NCI-H146 treated with DMSO at 0.1 percent for 48 hours (cell line): ENCODE measurements around the gene L3MBTL1.

Experiments used
- DNase-seq: peaks from one replicate; lab custom pipeline; 2025; ENCODE audit not compliant: unreplicated experiment; lab: John Stamatoyannopoulos, UW

Gene L3MBTL1

DNA sequence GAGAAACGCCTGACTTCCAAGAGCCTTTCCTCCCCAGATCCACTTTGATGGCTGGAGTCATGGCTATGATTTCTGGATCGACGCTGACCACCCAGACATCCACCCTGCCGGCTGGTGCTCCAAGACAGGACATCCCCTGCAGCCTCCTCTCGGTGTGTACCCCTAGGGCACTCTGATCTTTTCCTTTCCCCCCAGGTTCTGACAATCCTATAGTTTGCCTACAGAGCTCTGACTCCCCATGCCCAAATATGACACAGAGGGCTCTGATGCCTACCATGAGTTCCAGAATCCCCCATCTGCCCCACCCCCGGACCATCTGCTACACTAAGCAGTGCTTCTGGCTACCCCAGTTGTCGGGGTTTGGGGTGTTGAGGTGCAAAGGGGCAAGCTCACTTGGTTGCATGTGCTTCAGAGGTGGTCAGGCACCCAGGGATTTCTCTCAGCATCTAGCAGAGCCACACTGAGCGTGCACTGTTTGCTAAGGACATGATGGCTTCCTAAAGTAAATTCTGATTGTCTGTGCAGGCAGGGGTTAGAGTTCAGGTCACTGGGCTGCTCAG, 27.4 kb downstream of the L3MBTL1 start:
- DNase-seq = no peak

DNA sequence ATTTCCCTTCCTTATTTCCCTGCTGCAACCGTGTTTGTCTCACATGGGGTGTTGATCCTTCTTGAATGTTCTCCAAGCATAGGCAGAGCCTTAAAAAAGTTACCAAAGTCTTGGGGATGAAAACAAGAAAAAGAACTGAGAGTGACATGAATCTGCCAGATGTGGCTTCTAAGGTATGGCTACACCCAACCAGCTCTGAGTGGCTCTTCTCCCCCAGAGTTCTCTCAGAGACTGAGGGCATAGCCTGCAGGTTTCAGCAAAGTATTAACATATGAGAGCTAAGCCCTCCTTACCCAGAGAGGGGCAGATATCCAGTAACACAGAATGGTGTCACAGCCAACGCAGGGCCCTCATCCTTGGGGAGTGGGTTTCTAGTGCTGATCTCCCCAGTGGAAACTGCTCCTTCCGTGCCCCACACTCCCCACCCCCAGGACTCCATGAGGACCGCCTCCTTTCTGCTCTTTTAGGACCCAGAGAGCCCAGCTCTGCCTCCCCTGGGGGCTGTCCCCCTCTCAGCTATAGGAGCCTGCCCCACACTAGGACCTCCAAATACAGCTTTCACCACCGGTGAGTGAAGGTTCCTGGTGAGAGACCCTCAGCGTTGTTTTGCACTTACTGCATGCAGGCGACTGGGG, 28.0 kb downstream of the L3MBTL1 start:
- no peak for DNase-seq

GRCh38 chr20:43536041-43536816, 28.7 kb downstream of the L3MBTL1 start:
- no peak for DNase-seq

GRCh38 chr20:43536817-43537440, 29.4 kb downstream of the L3MBTL1 start:
- DNase-seq = no peak

DNA sequence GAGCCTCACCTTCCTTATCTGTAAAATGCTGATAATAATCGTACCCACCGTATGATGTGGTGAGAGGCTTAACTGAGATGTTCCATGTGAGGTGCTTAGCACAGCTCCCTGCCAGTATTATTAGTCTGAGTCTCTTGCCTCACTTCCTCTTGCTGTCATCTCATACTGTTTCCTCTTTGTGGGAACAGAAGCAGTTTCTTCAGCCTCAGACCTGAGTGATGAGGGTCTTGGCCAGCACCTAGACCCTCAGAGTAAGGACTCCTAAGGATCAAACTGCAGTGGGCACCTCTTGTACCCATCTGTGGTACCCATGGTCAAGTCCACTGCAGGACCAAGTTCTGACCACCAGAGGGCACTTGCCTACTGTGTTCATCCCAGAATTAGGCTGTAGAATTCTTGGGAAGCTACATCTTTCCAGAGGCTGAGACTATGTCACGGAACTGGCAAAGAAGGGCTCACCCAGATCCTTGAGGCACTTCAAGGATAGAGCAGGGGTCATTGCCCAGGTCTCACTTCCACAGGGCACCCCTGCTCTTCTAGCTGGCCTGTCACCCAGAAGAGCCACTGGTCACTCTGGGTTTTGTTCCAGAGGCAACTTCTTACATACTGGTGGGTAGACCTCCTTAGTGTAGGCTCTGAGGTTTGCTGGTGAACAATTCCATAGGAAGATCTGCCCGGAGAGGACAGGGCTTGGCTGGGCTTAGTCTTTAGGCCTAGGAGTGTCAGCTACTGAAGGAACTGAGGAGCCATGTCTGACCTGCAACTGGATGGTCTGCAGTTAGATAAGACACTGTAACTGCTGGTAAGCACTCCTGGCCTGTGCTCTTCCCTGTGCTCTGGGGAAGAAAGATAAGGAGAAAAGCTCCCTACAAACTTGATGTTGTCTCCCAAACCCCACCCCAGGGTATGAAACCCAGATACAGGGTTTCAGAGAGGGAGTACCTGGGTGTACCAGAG, 30.7 kb downstream of the L3MBTL1 start:
- DNase-seq = peak; percentile 45

DNA sequence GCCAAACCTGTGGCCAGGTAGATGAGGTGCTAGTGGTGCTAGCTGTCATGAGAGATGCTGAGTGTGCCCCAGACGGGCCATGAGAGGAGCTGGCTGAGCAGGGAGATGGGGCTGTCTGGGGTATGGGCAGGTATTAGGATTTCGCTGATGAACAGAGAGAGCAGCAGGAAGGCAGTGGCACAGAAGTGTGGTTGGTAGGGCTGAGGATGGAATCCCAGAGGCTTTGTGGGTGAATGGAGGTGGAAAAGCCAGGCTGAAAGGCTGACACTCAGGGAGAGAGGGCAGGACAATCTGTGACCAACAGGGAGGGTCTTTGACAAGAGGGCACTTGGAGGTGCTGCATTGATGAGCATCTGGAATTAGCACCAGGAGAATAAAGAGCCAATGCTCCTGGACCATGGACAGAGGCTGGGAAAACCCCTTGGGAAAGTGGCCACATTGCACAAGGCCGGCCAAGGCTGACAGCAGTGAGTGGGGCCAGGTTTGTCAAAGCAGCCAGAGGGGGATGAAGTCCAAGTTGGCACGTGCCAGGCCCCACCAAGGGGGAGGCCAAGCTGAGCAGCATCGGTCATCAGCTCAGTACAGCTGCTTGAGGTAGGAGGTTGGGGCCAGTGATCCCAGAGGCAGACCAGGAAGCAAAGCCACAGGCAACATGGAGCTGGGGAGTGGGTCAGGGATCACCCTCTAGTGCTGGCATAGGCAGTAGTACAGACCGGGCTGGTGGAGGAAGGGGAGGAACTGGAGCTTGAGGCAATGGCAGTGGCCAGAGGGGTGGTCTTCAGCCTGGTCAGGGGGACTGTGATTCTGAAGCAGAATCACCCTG, 31.6 kb downstream of the L3MBTL1 start:
- no peak for DNase-seq

GRCh38 chr20:43539975-43540672, 32.6 kb downstream of the L3MBTL1 start:
- DNase-seq = no peak

DNA sequence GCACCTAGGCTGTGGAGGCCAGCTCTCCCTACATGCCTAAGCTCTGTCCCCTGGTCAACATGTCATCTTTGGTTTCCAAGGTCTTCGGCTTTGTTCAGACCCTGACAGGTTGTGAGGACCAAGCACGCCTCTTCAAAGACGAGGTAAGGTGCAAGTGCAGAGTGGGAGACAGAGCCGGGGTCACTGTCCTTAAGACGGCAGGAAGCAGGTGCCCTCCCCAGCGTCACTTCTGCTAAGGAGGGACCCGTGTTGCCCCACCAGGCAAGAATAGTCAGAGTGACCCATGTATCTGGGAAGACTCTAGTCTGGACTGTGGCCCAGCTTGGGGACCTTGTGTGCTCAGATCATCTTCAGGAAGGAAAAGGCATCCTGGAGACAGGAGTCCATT, 33.2 kb downstream of the L3MBTL1 start:
- DNase-seq = no peak

GRCh38 chr20:43541214-43541613, 33.7 kb downstream of the L3MBTL1 start:
- DNase-seq = no peak

GRCh38 chr20:43542161-43542560, 34.7 kb downstream of the L3MBTL1 start:
- no peak for DNase-seq

DNA sequence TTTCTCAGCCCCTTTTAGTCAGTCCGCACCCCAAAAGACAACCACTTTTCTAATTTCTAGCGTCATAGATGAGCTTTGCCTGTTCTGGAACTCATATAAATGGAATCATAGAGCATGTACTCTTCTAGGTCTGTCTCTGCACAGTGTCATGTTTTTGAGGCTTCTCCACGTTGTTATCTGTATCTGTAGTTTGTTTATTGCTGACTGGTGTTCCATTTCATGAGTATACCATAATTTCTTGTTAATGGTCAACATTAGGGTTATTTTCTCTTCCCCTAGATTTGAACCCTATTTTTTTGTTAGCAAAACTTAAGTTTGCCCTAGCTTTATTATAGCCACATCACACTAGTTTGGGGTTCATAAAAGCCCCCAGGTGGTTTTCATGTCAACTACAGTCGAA, 35.2 kb downstream of the L3MBTL1 start:
- DNase-seq = no peak

GRCh38 chr20:43543138-43543537, 35.6 kb downstream of the L3MBTL1 start:
- no peak for DNase-seq

DNA sequence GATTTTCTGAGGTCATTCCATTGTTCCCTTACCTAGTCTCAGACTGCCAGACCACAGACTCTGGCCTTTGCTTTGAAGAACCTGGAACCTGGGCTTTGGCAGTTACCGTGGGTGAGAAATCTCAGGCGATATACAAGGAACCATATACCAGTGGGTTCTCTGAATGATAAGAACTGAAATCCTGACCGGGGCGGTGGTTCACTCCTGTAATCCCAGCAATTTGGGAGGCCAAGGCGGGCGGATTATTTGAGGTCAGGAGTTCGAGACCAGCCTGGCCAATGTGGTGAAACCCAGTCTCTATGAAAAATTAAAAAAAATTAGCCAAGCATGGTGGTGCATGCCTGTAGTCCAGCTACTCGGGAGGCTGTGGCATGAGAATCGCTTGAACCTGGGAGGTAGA, 37.0 kb downstream of the L3MBTL1 start:
- no peak for DNase-seq

- DNase-seq = no peak
Measured at GRCh38 chr20:43545837-43546578, 38.5 kb downstream of the L3MBTL1 start.

GRCh38 chr20:43548273-43548880, 40.9 kb downstream of the L3MBTL1 start:
- no peak for DNase-seq

DNA sequence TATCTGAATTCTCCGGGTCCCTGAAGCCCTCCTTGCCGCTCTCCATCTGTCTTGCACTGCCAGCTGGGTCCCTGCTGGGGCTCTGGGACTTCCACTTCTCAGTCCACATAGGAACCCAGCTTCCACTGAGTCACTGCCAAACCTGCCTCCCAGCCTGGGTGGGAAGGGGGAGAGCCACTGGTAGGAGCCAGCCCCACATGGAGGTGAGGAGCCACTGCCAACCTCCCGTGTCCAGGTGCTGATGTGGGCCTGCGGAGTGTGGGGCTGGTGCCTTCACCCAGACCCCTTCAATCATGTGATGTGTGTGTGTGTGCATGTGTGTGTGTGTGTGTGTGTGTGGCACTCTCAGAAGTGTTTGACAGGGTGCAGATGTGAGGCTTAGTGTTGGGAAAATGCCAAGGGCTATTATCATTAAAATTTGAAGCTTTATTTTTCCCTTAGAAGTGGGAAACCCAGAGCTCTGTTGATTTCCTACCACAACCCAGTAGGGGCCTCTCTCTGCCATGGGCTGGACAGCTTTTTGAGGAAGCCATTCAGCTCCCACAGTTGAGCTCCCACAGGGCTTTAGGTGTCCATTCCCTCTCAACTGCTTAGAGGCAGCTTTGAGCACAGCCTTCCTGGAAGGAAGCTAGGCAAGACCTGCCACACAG, 42.0 kb downstream of the L3MBTL1 start:
- DNase-seq = no peak

DNA sequence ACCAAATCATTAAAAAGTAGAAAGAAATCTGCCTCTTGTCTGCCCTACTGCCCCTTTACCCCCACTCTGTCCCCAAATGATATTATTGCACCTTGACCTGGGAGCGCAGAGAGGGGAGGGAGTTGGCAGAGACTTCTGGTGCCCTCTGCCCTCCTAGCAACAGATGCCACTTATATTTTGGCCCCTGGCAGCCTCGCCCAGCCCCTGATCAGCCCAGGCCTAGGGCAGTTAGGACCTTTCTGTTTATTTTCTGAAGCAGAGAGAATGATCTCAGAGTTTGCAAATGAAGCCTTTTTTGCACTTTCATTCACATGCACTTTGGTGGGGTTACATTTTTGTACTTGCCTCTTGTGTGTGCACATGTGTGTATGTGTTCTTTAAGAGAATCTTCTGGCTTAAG, 43.0 kb downstream of the L3MBTL1 start:
- DNase-seq = no peak

GRCh38 chr20:43554369-43554768, 46.9 kb downstream of the L3MBTL1 start:
- DNase-seq = no peak
